ENCODE measurements around the gene RAET1G. TPM values are rescaled to one million over a fixed set of nuclear protein-coding genes. Genes with fewer than 3 reads are reported as not detected.
"Not testable (repeated sequence)": the region's sequence is repeated elsewhere in the genome, so short reads cannot be mapped to it uniquely, and the experiment has no call there.

The RAET1G gene
- total RNA-seq, 1 experiment from 2014 or later: not detected

DNA sequence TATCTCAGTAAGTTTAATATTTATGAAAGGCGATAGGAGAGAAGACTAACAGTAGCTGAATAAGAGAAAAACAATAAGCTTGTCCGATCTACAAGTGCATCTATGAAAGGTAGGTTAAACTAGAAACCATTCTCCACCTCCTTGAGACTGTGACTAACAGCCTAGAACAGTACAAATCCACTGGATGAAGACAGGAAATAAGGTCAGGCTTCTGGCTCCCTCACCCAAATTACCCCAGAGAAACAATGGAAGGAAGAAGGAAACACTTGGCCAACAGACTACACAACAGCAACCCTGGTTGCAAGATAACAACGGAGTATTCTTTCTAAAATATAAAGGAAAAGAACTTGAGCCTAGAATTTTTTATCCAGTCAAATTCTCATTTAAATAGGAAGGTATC, 35.2 kb upstream of the RAET1G start:
- H3K9me3 ChIP-seq; BruUV-seq (replicated peaks); H3K36me3 Mint-ChIP-seq (ENCODE audit: insufficient read depth, unreplicated experiment); H3K4me1 Mint-ChIP-seq (ENCODE audit: low read depth, unreplicated experiment); CTCF ChIA-PET; H3K4me3 Mint-ChIP-seq (ENCODE audit: unreplicated experiment); H3K4me3 ChIP-seq (ENCODE audit: low read depth, low read length); POLR2A ChIA-PET; H3K27me3 ChIP-seq (replicated peaks; ENCODE audit: control insufficient read depth, insufficient read depth, low read length); intact Hi-C loops (cut with micrococcal nuclease; ENCODE audit: unreplicated experiment); H3K36me3 ChIP-seq (ENCODE audit: control insufficient read depth, insufficient read depth, low read length); H3K9me3 Mint-ChIP-seq (ENCODE audit: unreplicated experiment); H3K4me1 ChIP-seq; DNase-seq; H3K27ac Mint-ChIP-seq (ENCODE audit: unreplicated experiment): not testable (repeated sequence)
- H3K27me3 Mint-ChIP-seq (ENCODE audit: insufficient read depth, unreplicated experiment): peaks cover 17% of the 10 kb centered on the region

GRCh38 chr6:149955654-149956317, 32.9 kb upstream of the RAET1G start:
- H3K36me3 Mint-ChIP-seq (ENCODE audit: insufficient read depth, unreplicated experiment); H3K4me1 ChIP-seq; intact Hi-C loops (cut with micrococcal nuclease; ENCODE audit: unreplicated experiment); H3K4me1 Mint-ChIP-seq (ENCODE audit: low read depth, unreplicated experiment); CTCF ChIA-PET; H3K9me3 Mint-ChIP-seq (ENCODE audit: unreplicated experiment); H3K9me3 ChIP-seq; DNase-seq; H3K27me3 ChIP-seq (replicated peaks; ENCODE audit: control insufficient read depth, insufficient read depth, low read length); H3K27ac Mint-ChIP-seq (ENCODE audit: unreplicated experiment); POLR2A ChIA-PET; H3K4me3 Mint-ChIP-seq (ENCODE audit: unreplicated experiment); BruUV-seq (replicated peaks); H3K36me3 ChIP-seq (ENCODE audit: control insufficient read depth, insufficient read depth, low read length); H3K4me3 ChIP-seq (ENCODE audit: low read depth, low read length): not testable (repeated sequence)
- H3K27me3 Mint-ChIP-seq (ENCODE audit: insufficient read depth, unreplicated experiment): peaks cover 21% of the 10 kb centered on the region

DNA sequence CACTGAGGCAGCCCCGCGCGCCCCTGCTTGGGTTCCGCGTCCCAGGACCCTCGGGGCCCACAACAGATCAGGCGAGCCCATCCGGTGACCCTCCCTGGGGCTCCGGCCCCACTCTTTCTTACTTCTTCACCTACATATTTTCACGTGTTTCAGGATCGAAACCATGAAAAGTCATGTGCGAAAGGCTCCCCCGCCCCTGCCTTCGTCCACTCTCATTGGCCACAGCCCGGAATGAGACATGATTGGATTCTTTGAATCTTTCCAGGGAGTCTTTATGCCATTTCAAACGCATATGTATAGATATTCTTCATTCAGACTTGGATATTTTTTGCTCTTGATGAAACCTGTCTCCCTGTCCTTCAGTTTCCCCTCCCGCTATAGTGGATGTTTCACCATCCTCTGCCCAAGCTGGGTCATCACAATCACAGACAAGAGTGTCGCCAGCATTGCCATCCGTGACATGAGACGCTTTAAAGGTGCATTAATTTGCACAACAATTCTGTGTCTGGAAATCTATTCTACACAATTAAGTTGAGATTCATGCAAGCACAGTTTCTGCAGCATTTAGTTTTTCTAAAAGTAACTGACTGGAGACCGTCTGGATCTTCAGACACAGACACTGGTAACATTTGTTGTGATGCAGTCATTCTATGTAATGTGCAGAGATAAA, 32.2 kb upstream of the RAET1G start:
- BruUV-seq (replicated peaks); intact Hi-C loops (cut with micrococcal nuclease; ENCODE audit: unreplicated experiment); H3K4me1 Mint-ChIP-seq (ENCODE audit: low read depth, unreplicated experiment); DNase-seq; CTCF ChIA-PET; H3K4me1 ChIP-seq; H3K9me3 Mint-ChIP-seq (ENCODE audit: unreplicated experiment); H3K27me3 ChIP-seq (replicated peaks; ENCODE audit: control insufficient read depth, insufficient read depth, low read length); H3K36me3 ChIP-seq (ENCODE audit: control insufficient read depth, insufficient read depth, low read length); H3K4me3 ChIP-seq (ENCODE audit: low read depth, low read length); POLR2A ChIA-PET; H3K4me3 Mint-ChIP-seq (ENCODE audit: unreplicated experiment); H3K9me3 ChIP-seq; H3K27ac Mint-ChIP-seq (ENCODE audit: unreplicated experiment); H3K36me3 Mint-ChIP-seq (ENCODE audit: insufficient read depth, unreplicated experiment): not testable (repeated sequence)
- peaks cover 21% of the 10 kb centered on the region for H3K27me3 Mint-ChIP-seq (ENCODE audit: insufficient read depth, unreplicated experiment)

GRCh38 chr6:149954328-149954983, 31.5 kb upstream of the RAET1G start:
- H3K4me3 ChIP-seq (ENCODE audit: low read depth, low read length); intact Hi-C loops (cut with micrococcal nuclease; ENCODE audit: unreplicated experiment); H3K27me3 ChIP-seq (replicated peaks; ENCODE audit: control insufficient read depth, insufficient read depth, low read length): not testable (repeated sequence)

GRCh38 chr6:149953934-149954327, 31.0 kb upstream of the RAET1G start:
- H3K4me1 Mint-ChIP-seq (ENCODE audit: low read depth, unreplicated experiment); CTCF ChIA-PET; BruUV-seq (replicated peaks); H3K9me3 Mint-ChIP-seq (ENCODE audit: unreplicated experiment); DNase-seq; POLR2A ChIA-PET; H3K9me3 ChIP-seq; H3K4me3 ChIP-seq (ENCODE audit: low read depth, low read length); H3K36me3 ChIP-seq (ENCODE audit: control insufficient read depth, insufficient read depth, low read length); H3K36me3 Mint-ChIP-seq (ENCODE audit: insufficient read depth, unreplicated experiment); H3K4me1 ChIP-seq; H3K27ac Mint-ChIP-seq (ENCODE audit: unreplicated experiment); intact Hi-C loops (cut with micrococcal nuclease; ENCODE audit: unreplicated experiment); H3K4me3 Mint-ChIP-seq (ENCODE audit: unreplicated experiment); H3K27me3 ChIP-seq (replicated peaks; ENCODE audit: control insufficient read depth, insufficient read depth, low read length): not testable (repeated sequence)
- H3K27me3 Mint-ChIP-seq (ENCODE audit: insufficient read depth, unreplicated experiment): peaks cover 16% of the 10 kb centered on the region

More at GRCh38 chr6:149954328-149954983, 31.5 kb upstream of the RAET1G start:
- H3K4me3 Mint-ChIP-seq (ENCODE audit: unreplicated experiment); H3K4me1 ChIP-seq; CTCF ChIA-PET; H3K9me3 ChIP-seq; H3K27ac Mint-ChIP-seq (ENCODE audit: unreplicated experiment); DNase-seq; POLR2A ChIA-PET; BruUV-seq (replicated peaks); H3K4me1 Mint-ChIP-seq (ENCODE audit: low read depth, unreplicated experiment); H3K36me3 ChIP-seq (ENCODE audit: control insufficient read depth, insufficient read depth, low read length); H3K9me3 Mint-ChIP-seq (ENCODE audit: unreplicated experiment); H3K36me3 Mint-ChIP-seq (ENCODE audit: insufficient read depth, unreplicated experiment): not testable (repeated sequence)
- H3K27me3 Mint-ChIP-seq (ENCODE audit: insufficient read depth, unreplicated experiment): peaks cover 21% of the 10 kb centered on the region

DNA sequence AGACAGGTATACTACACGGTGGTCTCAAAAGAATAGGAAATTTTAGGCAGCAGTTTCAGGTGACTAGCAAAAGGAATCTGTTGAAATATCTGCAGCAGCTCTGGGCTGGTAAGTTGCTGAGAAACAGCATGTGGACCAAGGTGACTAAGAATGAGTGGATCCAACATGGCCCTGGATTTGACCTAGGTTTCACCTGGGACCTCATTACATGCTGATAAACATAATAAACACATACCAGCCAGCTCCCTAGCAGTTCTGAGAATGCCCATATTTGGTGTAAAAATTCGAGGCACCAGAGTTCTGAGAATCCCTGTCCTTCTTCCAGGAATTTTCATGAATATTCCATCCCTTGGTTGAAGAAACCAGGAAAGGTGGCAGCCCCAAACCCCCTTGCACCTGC, 30.5 kb upstream of the RAET1G start:
- H3K36me3 ChIP-seq (ENCODE audit: control insufficient read depth, insufficient read depth, low read length); H3K9me3 ChIP-seq; CTCF ChIA-PET; DNase-seq; H3K4me1 ChIP-seq; POLR2A ChIA-PET; H3K4me3 ChIP-seq (ENCODE audit: low read depth, low read length); BruUV-seq (replicated peaks); H3K9me3 Mint-ChIP-seq (ENCODE audit: unreplicated experiment); H3K4me1 Mint-ChIP-seq (ENCODE audit: low read depth, unreplicated experiment); H3K27me3 ChIP-seq (replicated peaks; ENCODE audit: control insufficient read depth, insufficient read depth, low read length); H3K4me3 Mint-ChIP-seq (ENCODE audit: unreplicated experiment); H3K36me3 Mint-ChIP-seq (ENCODE audit: insufficient read depth, unreplicated experiment); intact Hi-C loops (cut with micrococcal nuclease; ENCODE audit: unreplicated experiment); H3K27ac Mint-ChIP-seq (ENCODE audit: unreplicated experiment): not testable (repeated sequence)
- peaks cover 16% of the 10 kb centered on the region for H3K27me3 Mint-ChIP-seq (ENCODE audit: insufficient read depth, unreplicated experiment)
